OCI-LY7 (cell line): ENCODE data around the gene RETREG2. TPM values are rescaled to one million over a fixed set of nuclear protein-coding genes. Genes with fewer than 3 reads are reported as not detected.

Experiments used
- BruUV-seq: library from RNA; stranded (reverse); fragments of 400-500 nt; replicated peaks from 2 replicates; lab custom pipeline; 2021; lab: Mats Ljungman, UMichigan
- CTCF ChIA-PET: fragments of 300-600 bp; sonication (Branson Sonifier 250); formaldehyde crosslinking; loops from one replicate; lab custom pipeline; 2022; ENCODE audit warnings: antibody characterized with exemption; ENCODE audit not compliant: unreplicated experiment; lab: Charles Lee
- POLR2A ChIA-PET: fragments of 300-600 bp; sonication (Branson Sonifier 250); formaldehyde crosslinking; loops from one replicate; lab custom pipeline; 2022; ENCODE audit warnings: antibody characterized with exemption; lab: Charles Lee
- DNase-seq: peaks from one replicate; pipeline ENCODE4 v3.0.0-alpha.2; 2015; ENCODE audit warnings: low spot score
- H2AFZ ChIP-seq: fragments of 200-600 bp; sonication (generic), shearing (Covaris generic); 2 replicates; pipeline ENCODE4 v1.6.1; 2014; ENCODE audit warnings: mild to moderate bottlenecking, antibody characterized with exemption, low read length, moderate library complexity
- H3K27ac ChIP-seq: fragments of 200-600 bp; sonication (generic); 2 replicates; pipeline ENCODE4 v1.5.1; 2014; ENCODE audit warnings: mixed run types, low read depth, mild to moderate bottlenecking, moderate library complexity, low read length, inconsistent platforms; ENCODE audit not compliant: poor library complexity, severe bottlenecking
- H3K36me3 ChIP-seq: fragments of 200-600 bp; sonication (generic); 2 replicates; pipeline ENCODE4 v1.6.1; 2014; ENCODE audit warnings: mild to moderate bottlenecking, antibody characterized with exemption, low read length, moderate library complexity, mixed read lengths; ENCODE audit not compliant: insufficient read depth
- H3K4me1 ChIP-seq: fragments of 200-600 bp; sonication (generic); 2 replicates; pipeline ENCODE4 v1.5.1; 2014; ENCODE audit warnings: mild to moderate bottlenecking, low read length; ENCODE audit not compliant: insufficient read depth, poor library complexity, severe bottlenecking
- H3K4me2 ChIP-seq: fragments of 200-600 bp; sonication (generic); 2 replicates; pipeline ENCODE4 v1.6.1; 2014; ENCODE audit warnings: mild to moderate bottlenecking, low read length
- H3K4me3 ChIP-seq: fragments of 200-600 bp; sonication (generic); 2 replicates; pipeline ENCODE4 v1.5.1; 2014; ENCODE audit warnings: mild to moderate bottlenecking, low read depth, low read length; ENCODE audit not compliant: poor library complexity, severe bottlenecking
- H3K79me2 ChIP-seq: fragments of 200-600 bp; sonication (generic); 2 replicates; pipeline ENCODE4 v1.6.1; 2016; ENCODE audit warnings: low read depth, mild to moderate bottlenecking, low read length, moderate library complexity, mixed read lengths; ENCODE audit not compliant: insufficient read depth
- H3K9me2 ChIP-seq: fragments of 200-600 bp; sonication (generic); 2 replicates; pipeline ENCODE4 v1.6.1; 2016; ENCODE audit warnings: mild to moderate bottlenecking, low read length, mixed read lengths; ENCODE audit not compliant: insufficient read depth
- H3K9me3 ChIP-seq: fragments of 200-600 bp; sonication (generic); 2 replicates; pipeline ENCODE4 v1.6.1; 2014; ENCODE audit warnings: mild to moderate bottlenecking, mixed run types, low read length, mixed read lengths
- H4K20me1 ChIP-seq: fragments of 200-600 bp; sonication (generic); 2 replicates; pipeline ENCODE4 v1.6.1; 2014; ENCODE audit warnings: mild to moderate bottlenecking, antibody characterized with exemption, low read length, moderate library complexity, mixed read lengths; ENCODE audit not compliant: insufficient read depth
- CTCF ChIP-seq: fragments of 200-600 bp; sonication (generic); conservative IDR thresholded peaks from 2 replicates; pipeline ENCODE4 v1.5.1; 2014; ENCODE audit warnings: mild to moderate bottlenecking, antibody characterized with exemption, low read length, moderate library complexity, mixed read lengths
- EZH2phosphoT487 ChIP-seq: fragments of 200-600 bp; sonication (generic); IDR thresholded peaks from 2 replicates; pipeline ENCODE4 v1.6.1; 2018; ENCODE audit warnings: low read depth, borderline replicate concordance, mild to moderate bottlenecking, mixed run types, antibody characterized with exemption, low read length, moderate library complexity, mixed read lengths
- intact Hi-C: fragments of 100-400 bp; cut with micrococcal nuclease; formaldehyde crosslinking; loops from one replicate; pipeline ENCODE4 v1.10.0; 2022; ENCODE audit not compliant: unreplicated experiment
- total RNA-seq, 2 experiments: library from RNA; depleted of rRNA in 1 of 2; stranded (reverse); fragments of >200 nt in 1 of 2; shearing (Covaris generic) in 1 of 2; gene quantifications; 2 replicates each; pipeline ENCODE4 v1.2.3, GENCODE V29; 2014 to 2022

RETREG2 gene
- total RNA-seq, 2 experiments from 2014 or later: 59.1 to 74.6 TPM

- no peak for DNase-seq
- no peak overlapping the region for H2AFZ ChIP-seq
- POLR2A ChIA-PET: no interaction called here
- H3K9me3 ChIP-seq: no peaks in the 10 kb centered on the region
- no peaks in the 10 kb centered on the region for H4K20me1 ChIP-seq
- TF ChIP-seq CTCF: no peak
- TF ChIP-seq EZH2phosphoT487: no peak
- CTCF ChIA-PET: no interaction called here
- H3K36me3 ChIP-seq: peaks cover 52% of the 10 kb centered on the region
- H3K79me2 ChIP-seq: peaks cover 4% of the 10 kb centered on the region; the same call in 1 of the 2 replicates
- no peak overlapping the region for H3K27ac ChIP-seq
- peaks cover 17% of the 10 kb centered on the region for H3K4me1 ChIP-seq
- BruUV-seq: no TSS peak
- H3K9me2 ChIP-seq: no peaks in the 10 kb centered on the region
- intact Hi-C loops: no loop called here
- H3K4me2 ChIP-seq: no peak overlapping the region
- no peak overlapping the region for H3K4me3 ChIP-seq
These were observed 32.3 kb downstream of the RETREG2 start for GRCh38 chr2:219210196-219210885.

GRCh38 chr2:219210886-219211362 is 32.8 kb downstream of the RETREG2 start:
- ChIA-PET CTCF (interaction anchor here (0.8 kb wide), 1 partner anchor 84 kb away, joined by 4 read pairs; no protein-coding TSS in a partner anchor), POLR2A (interaction anchor here (0.7 kb wide), 2 partner anchors 28 to 56 kb away, joined by 5 read pairs; no protein-coding TSS in a partner anchor)
- no peak for DNase-seq
- peaks cover 13% of the 10 kb centered on the region for H3K4me1 ChIP-seq
- peaks cover 52% of the 10 kb centered on the region for H3K36me3 ChIP-seq
- no peak overlapping the region for H3K4me3 ChIP-seq
- peak overlapping the region; percentile 13 for H3K27ac ChIP-seq
- TF ChIP-seq EZH2phosphoT487: no peak
- no peak for TF ChIP-seq CTCF
- peaks cover 4% of the 10 kb centered on the region; the same call in 1 of the 2 replicates for H3K79me2 ChIP-seq
- H2AFZ ChIP-seq: no peak overlapping the region
- no peaks in the 10 kb centered on the region for H4K20me1 ChIP-seq
- no peak overlapping the region for H3K4me2 ChIP-seq
- no TSS peak for BruUV-seq
- intact Hi-C loops: loop anchor here (1.0 kb wide), 1 partner anchor 51 kb away; the partner anchor contains the start of gene NHEJ1
- H3K9me2 ChIP-seq: no peaks in the 10 kb centered on the region
- H3K9me3 ChIP-seq: no peaks in the 10 kb centered on the region

- Histone ChIP-seq H3K4me1 (peaks cover 7% of the 10 kb centered on the region), H3K9me2 (no peaks in the 10 kb centered on the region), H3K27ac (no peak overlapping the region), H3K79me2 (no peaks in the 10 kb centered on the region), H3K9me3 (no peaks in the 10 kb centered on the region), H2AFZ (no peak overlapping the region), H3K4me2 (no peak overlapping the region), H4K20me1 (no peaks in the 10 kb centered on the region), H3K36me3 (peaks cover 45% of the 10 kb centered on the region), H3K4me3 (no peak overlapping the region)
- intact Hi-C loops: no loop called here
- CTCF ChIA-PET: no interaction called here
- BruUV-seq: no TSS peak
- POLR2A ChIA-PET: interaction anchor here (0.5 to 0.7 kb wide), 3 partner anchors 16 to 40 kb away, joined by 3 read pairs; partner anchors contain the start of genes ATG9A and TUBA4B
- no peak for TF ChIP-seq CTCF
- no peak for TF ChIP-seq EZH2phosphoT487
- no peak for DNase-seq
These were observed 34.9 kb downstream of the RETREG2 start for GRCh38 chr2:219213026-219213415.
